ENCODE data around the gene SLC24A4.

The SLC24A4 gene

DNA sequence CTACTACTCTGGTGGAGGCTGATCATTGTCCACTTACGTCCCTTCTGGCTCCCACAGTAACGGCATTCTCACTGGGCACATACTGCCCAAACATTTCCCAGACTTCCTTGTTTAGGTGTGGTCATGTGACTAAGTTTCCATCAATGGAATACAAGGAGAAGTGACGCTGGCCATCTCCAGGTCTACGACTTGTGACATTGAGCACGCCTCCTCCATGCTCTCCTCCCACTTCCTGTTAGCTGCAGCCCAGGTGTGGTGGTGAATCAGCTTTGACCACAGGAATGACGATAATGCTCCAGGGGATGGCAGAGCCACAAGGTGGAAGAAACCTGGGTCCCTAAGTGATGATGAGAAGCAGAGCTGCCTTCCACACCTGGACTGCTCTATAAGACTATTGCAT lies 6.0 kb upstream of the SLC24A4 start:
- no peak overlapping the region for H3K27ac ChIP-seq
- TF ChIP-seq, protein P1, sequence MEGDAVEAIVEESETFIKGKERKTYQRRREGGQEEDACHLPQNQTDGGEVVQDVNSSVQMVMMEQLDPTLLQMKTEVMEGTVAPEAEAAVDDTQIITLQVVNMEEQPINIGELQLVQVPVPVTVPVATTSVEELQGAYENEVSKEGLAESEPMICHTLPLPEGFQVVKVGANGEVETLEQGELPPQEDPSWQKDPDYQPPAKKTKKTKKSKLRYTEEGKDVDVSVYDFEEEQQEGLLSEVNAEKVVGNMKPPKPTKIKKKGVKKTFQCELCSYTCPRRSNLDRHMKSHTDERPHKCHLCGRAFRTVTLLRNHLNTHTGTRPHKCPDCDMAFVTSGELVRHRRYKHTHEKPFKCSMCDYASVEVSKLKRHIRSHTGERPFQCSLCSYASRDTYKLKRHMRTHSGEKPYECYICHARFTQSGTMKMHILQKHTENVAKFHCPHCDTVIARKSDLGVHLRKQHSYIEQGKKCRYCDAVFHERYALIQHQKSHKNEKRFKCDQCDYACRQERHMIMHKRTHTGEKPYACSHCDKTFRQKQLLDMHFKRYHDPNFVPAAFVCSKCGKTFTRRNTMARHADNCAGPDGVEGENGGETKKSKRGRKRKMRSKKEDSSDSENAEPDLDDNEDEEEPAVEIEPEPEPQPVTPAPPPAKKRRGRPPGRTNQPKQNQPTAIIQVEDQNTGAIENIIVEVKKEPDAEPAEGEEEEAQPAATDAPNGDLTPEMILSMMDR (conservative IDR thresholded peaks at IDR 0.05), result no peak

DNA sequence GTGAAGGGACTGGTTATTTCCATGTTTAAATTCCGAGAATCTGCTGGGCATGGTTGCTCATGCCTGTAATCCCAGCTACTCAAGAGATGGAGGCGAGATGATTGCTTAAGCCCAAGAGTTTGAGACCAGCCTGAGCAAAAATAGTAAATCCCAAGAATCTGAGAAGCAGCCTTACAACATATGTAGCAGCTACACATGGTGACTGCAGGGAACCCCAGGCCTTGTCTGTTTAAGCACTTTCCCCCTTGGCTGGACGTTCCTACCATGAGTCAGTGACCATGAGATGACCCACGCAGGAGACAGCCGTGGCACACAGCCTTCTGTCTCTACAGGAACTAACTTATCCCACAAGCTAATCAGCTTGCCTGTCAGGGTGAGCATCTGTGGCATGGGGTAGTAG lies 5.5 kb upstream of the SLC24A4 start:
- no peak overlapping the region for H3K27ac ChIP-seq
- TF ChIP-seq, protein P1 (conservative IDR thresholded peaks at IDR 0.05), result no peak

DNA sequence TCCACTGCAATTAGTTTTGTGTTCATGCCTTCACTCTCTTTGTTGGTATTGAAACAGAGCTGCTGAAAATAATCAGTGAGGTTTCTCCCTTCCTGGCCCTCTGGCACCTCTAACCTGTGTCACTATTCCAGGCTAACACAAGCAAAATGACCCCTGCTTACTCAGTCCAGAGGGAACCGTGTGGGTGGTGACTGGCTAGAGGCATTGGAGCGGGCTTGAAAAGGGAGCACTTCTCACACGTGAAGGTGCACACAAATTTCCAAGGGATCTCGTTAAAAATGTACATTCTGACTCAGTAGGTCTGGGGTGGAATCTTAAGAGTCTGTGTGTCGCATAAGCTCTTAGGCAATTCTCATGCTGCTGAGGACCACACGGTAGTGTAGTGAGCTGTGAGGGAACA lies 1.3 kb upstream of the SLC24A4 start:
- no peak overlapping the region for H3K27ac ChIP-seq
- TF ChIP-seq, protein P1 (conservative IDR thresholded peaks at IDR 0.05), result no peak

DNA sequence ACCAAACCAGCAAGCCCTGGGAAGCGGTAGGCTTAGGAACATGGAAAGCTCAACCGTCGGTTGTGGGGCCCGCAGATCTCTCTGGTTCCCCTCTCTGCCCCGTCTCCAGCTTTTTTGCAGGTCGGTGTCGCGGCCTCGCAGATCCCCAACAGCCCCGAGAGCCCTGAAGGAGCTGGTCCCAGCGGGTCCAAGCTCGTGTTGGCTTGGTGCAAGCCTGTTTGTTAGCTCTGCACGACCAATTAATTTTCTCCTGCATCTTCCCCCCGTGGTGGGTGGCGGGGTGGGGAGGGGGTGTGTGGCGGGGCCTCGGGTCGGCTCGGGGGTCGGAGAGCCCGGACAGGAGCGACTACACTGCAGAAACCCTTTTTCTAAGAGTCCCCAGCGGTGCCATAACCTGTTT lies 449 bp upstream of the SLC24A4 start:
- TF ChIP-seq, protein P1 (conservative IDR thresholded peaks at IDR 0.05), result no peak
- H3K27ac ChIP-seq, result no peak overlapping the region

DNA sequence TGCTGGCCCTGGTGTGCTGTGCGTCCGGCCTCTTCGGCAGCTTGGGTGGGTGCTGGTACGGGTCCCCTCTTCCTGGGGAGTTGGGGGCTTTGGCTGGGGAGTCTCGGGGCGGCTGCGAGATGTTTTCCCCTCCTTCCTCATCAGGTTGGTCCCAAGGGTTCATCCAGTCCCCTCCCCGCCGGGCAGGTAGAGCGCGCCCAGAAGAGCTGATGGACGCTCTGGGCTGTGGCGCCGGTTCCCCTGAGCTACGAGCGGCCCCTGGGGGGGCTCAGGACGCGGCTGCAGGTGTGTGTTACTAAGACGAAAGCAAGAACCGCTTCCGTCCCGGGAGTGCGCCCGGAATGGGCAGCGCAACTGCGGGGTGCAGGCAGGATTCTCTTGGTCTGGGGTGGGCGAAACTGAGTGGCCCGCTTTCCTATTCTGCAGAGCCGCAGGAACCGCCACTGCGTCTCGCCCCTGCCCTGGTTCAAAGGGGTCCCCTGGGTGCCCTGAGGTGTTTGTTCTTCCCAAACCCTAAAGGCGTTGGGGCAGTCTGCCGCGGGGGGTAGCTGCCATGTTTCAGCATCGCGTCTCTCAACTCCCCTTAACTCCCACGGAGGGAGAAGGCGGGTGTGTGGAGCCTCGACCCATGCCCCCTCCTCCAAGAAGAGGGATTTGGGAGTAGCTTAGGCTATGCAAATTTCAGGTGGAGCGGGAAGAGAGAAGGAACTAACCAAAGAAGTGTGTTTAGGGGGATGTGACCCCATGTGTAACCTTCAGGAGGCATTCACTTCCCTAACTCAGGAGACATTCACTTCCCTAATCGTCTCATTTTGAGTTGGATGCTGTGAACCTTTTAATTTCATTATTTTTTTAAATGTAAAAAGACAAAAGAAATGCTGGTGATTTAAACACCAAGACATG lies 1.2 kb downstream of the SLC24A4 start:
- TF ChIP-seq, protein P1 (conservative IDR thresholded peaks at IDR 0.05), result no peak
- H3K27ac ChIP-seq, result no peak overlapping the region

DNA sequence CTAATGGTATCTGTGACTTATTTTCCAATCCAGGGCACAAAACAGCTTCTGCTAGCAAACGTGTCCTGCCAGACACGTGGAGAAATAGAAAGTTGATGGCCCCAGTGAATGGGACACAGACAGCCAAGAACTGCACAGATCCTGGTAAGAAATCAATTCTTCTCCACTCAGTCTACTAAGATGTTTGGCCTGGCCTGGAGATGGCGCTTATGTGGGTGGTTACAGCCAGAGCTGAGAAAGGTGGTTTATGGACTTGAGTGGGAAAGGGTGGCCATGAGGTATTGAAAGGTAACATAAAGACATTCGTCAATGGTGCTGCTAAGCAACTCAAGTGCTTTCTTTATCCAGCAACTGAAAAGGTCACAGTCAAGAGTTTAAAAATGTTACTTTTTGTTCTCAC lies 2.9 kb downstream of the SLC24A4 start:
- TF ChIP-seq, protein P1 (conservative IDR thresholded peaks at IDR 0.05), result peak; percentile 35
- H3K27ac ChIP-seq, result no peak overlapping the region

DNA sequence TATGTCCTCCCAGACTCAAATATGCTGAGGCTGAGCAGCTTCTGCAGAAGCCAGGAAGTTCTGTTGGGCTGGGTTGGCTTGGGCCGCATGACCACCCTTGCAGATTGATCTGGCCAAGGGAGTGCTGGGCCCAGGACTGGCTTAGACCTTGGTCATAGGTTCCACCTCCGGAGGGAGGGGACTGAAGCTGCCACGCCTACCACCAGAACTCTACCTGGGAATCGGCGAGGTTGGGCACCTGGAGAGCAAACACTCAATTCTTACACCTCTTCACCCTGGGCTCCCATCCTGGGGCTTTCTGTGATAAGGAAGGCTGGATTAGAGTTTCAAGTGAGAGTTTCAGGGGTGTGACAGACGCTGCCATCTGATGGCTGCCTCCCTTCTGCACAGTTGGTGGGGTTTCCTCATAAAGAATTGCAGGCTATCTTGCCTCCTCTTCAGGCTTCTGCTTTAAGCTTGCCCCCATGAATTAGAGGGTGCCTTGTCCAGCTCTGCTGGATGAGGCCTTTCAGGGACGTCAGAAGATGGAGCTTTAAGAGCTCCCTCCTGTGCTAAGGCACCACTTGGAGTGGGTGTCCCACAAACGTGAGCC lies 5.8 kb downstream of the SLC24A4 start:
- H3K27ac ChIP-seq, result no peak overlapping the region
- TF ChIP-seq, protein P1 (conservative IDR thresholded peaks at IDR 0.05), result no peak
